PC-9 (cell line): ENCODE data around the gene SHISA9. TPM values are rescaled to one million over a fixed set of nuclear protein-coding genes. Genes with fewer than 3 reads are reported as not detected.

Experiments
- BruUV-seq: library from RNA; stranded (reverse); fragments of 400-500 nt; replicated peaks from 2 replicates; lab custom pipeline; 2021; lab: Mats Ljungman, UMichigan
- CTCF ChIA-PET: fragments of 300-600 bp; sonication (Branson Sonifier 250); formaldehyde crosslinking; loops from one replicate; lab custom pipeline; 2022; ENCODE audit warnings: antibody characterized with exemption; lab: Charles Lee
- POLR2A ChIA-PET: fragments of 300-600 bp; sonication (Branson Sonifier 250); formaldehyde crosslinking; loops from one replicate; lab custom pipeline; 2022; ENCODE audit warnings: antibody characterized with exemption; ENCODE audit not compliant: unreplicated experiment; lab: Charles Lee
- DNase-seq, 2 experiments: peaks; one replicate each; pipeline versions ENCODE4 v3.0.0 to v3.0.0-alpha.2; 2015 to 2022; ENCODE audit warnings: mixed read lengths in 1 of 2
- H2AFZ ChIP-seq: fragments of 200-600 bp; sonication (generic); 2 replicates; pipeline ENCODE4 v1.8.1; 2017; ENCODE audit warnings: antibody characterized with exemption
- H3F3A ChIP-seq: fragments of 200-600 bp; sonication (generic); 2 replicates; pipeline ENCODE4 v1.8.1; 2017; ENCODE audit warnings: antibody characterized with exemption, mild to moderate bottlenecking, low read depth; ENCODE audit not compliant: insufficient read depth
- H3K27ac ChIP-seq: fragments of 200-600 bp; sonication (generic); 2 replicates; pipeline ENCODE4 v1.6.1; 2016; ENCODE audit warnings: mixed run types
- H3K27me3 ChIP-seq: fragments of 200-600 bp; sonication (generic); 2 replicates; pipeline ENCODE4 v1.6.1; 2016; ENCODE audit warnings: low read depth, mixed run types; ENCODE audit not compliant: insufficient read depth
- H3K36me3 ChIP-seq: fragments of 200-600 bp; sonication (generic); 2 replicates; pipeline ENCODE4 v1.6.1; 2016; ENCODE audit warnings: low read depth, mixed run types
- H3K4me1 ChIP-seq: fragments of 200-600 bp; sonication (generic); replicated peaks from 2 replicates; pipeline ENCODE4 v1.6.1; 2016; ENCODE audit warnings: mixed run types; ENCODE audit not compliant: insufficient read depth
- H3K4me2 ChIP-seq: fragments of 200-600 bp; sonication (generic); 2 replicates; pipeline ENCODE4 v1.6.1; 2017; ENCODE audit warnings: mixed run types
- H3K4me3 ChIP-seq: fragments of 200-600 bp; sonication (generic); 2 replicates; pipeline ENCODE4 v1.6.1; 2016; ENCODE audit warnings: mixed run types
- H3K79me2 ChIP-seq: fragments of 200-600 bp; sonication (generic); 2 replicates; pipeline ENCODE4 v1.6.1; 2017; ENCODE audit warnings: low read depth, mixed run types
- H3K9me2 ChIP-seq: fragments of 200-600 bp; sonication (generic); 2 replicates; pipeline ENCODE4 v1.8.1; 2017; ENCODE audit warnings: mild to moderate bottlenecking; ENCODE audit not compliant: insufficient read depth
- H3K9me3 ChIP-seq: fragments of 200-600 bp; sonication (generic); 2 replicates; pipeline ENCODE4 v1.8.1; 2016; ENCODE audit warnings: low read depth; ENCODE audit not compliant: insufficient read depth
- H4K20me1 ChIP-seq: fragments of 200-600 bp; sonication (generic); 2 replicates; pipeline ENCODE4 v1.8.1; 2017; ENCODE audit not compliant: insufficient read depth
- EZH2 ChIP-seq: fragments of 200-600 bp; sonication (generic); IDR thresholded peaks from 2 replicates; pipeline ENCODE4 v1.8.0; 2017; ENCODE audit warnings: antibody characterized with exemption, low read depth
- intact Hi-C: fragments of 100-400 bp; cut with micrococcal nuclease; formaldehyde crosslinking; loops from one replicate; pipeline ENCODE4 v1.10.0; 2022; ENCODE audit not compliant: unreplicated experiment
- total RNA-seq: library from RNA; stranded (reverse); gene quantifications from 2 replicates; pipeline ENCODE4 v1.2.3, GENCODE V29; 2021
- TF ChIP-seq, protein P1 (sequence below): fragments of 200-600 bp; sonication (generic); conservative IDR thresholded peaks from 2 replicates; pipeline ENCODE4 v1.6.1; 2017; ENCODE audit warnings: mixed run types, antibody characterized with exemption, mild to moderate bottlenecking, moderate library complexity

Gene SHISA9
- total RNA-seq, 1 experiment from 2014 or later, result 80.5 TPM

GRCh38 chr16:13093661-13094060 is 192.3 kb downstream of the SHISA9 start:
- no peak overlapping the region for H3K4me3 ChIP-seq
- intact Hi-C loops, result no loop called here
- DNase-seq, result no peak
- no peak overlapping the region for H3K27ac ChIP-seq
- H4K20me1 ChIP-seq, result peaks cover 45% of the 10 kb centered on the region
- H3K4me2 ChIP-seq, result no peak overlapping the region
- TF ChIP-seq, protein P1, sequence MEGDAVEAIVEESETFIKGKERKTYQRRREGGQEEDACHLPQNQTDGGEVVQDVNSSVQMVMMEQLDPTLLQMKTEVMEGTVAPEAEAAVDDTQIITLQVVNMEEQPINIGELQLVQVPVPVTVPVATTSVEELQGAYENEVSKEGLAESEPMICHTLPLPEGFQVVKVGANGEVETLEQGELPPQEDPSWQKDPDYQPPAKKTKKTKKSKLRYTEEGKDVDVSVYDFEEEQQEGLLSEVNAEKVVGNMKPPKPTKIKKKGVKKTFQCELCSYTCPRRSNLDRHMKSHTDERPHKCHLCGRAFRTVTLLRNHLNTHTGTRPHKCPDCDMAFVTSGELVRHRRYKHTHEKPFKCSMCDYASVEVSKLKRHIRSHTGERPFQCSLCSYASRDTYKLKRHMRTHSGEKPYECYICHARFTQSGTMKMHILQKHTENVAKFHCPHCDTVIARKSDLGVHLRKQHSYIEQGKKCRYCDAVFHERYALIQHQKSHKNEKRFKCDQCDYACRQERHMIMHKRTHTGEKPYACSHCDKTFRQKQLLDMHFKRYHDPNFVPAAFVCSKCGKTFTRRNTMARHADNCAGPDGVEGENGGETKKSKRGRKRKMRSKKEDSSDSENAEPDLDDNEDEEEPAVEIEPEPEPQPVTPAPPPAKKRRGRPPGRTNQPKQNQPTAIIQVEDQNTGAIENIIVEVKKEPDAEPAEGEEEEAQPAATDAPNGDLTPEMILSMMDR, result no peak
- no peak for TF ChIP-seq EZH2
- POLR2A ChIA-PET, result interaction anchor here (0.8 kb wide), 1 partner anchor 170 kb away, joined by 4 read pairs; no protein-coding TSS in a partner anchor
- no peaks in the 10 kb centered on the region for H3K27me3 ChIP-seq
- BruUV-seq, result no TSS peak
- CTCF ChIA-PET, result no interaction called here
- peaks cover 18% of the 10 kb centered on the region; the same call in 1 of the 2 replicates for H3F3A ChIP-seq
- no peak overlapping the region for H2AFZ ChIP-seq
- peaks cover 81% of the 10 kb centered on the region for H3K79me2 ChIP-seq
- H3K4me1 ChIP-seq, result peaks cover 10% of the 10 kb centered on the region
- H3K36me3 ChIP-seq, result no peaks in the 10 kb centered on the region
- no peaks in the 10 kb centered on the region; the same call in 1 of the 2 replicates for H3K9me2 ChIP-seq
- peaks cover 11% of the 10 kb centered on the region; the same call in 1 of the 2 replicates for H3K9me3 ChIP-seq

DNA sequence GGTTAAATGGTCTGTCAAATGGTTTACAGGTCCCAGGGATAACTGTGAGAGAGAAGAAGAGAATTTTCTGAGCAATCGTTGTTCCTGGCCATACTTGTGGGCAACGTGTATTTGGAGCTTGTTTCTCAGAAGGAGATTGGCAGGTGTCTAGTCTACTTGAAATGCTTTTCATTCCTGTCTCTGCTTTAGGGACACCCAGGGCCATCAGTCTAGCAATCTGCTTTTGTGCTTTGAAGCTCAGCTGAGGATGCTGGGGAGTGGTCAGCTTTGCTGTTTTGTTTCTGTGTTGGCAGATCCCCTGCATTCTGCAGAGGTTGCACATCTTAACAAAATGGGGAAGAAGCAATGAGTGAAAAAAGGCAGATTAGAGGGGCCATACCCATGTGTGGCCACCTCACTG is 193.7 kb downstream of the SHISA9 start:
- intact Hi-C loops, result no loop called here
- no TSS peak for BruUV-seq
- Histone ChIP-seq H2AFZ (no peak overlapping the region), H3K4me1 (peaks cover 17% of the 10 kb centered on the region), H3K4me2 (no peak overlapping the region), H3K36me3 (no peaks in the 10 kb centered on the region), H3K27me3 (no peaks in the 10 kb centered on the region), H3K27ac (no peak overlapping the region), H3K4me3 (no peak overlapping the region), H3K9me3 (peaks cover 11% of the 10 kb centered on the region; the same call in 1 of the 2 replicates), H4K20me1 (peaks cover 54% of the 10 kb centered on the region), H3K79me2 (peaks cover 85% of the 10 kb centered on the region), H3F3A (peaks cover 25% of the 10 kb centered on the region; the same call in 1 of the 2 replicates), H3K9me2 (no peaks in the 10 kb centered on the region; the same call in 1 of the 2 replicates)
- DNase-seq, result no peak
- POLR2A ChIA-PET, result no interaction called here
- TF ChIP-seq EZH2, result no peak
- TF ChIP-seq, protein P1, result no peak
- CTCF ChIA-PET, result no interaction called here

GRCh38 chr16:13098536-13098935 is 197.1 kb downstream of the SHISA9 start:
- no peak for TF ChIP-seq EZH2
- TF ChIP-seq, protein P1, result no peak

More at GRCh38 chr16:13098536-13098935, 197.1 kb downstream of the SHISA9 start:
- CTCF ChIA-PET, result no interaction called here
- H3K9me2 ChIP-seq, result no peaks in the 10 kb centered on the region; the same call in 1 of the 2 replicates
- no peaks in the 10 kb centered on the region for H3K36me3 ChIP-seq
- 0 out of 2 replicates have a peak, but pooled peaks cover 2% of the 10 kb centered on the region for H3K9me3 ChIP-seq
- POLR2A ChIA-PET, result interaction anchor here (0.7 kb wide), 1 partner anchor 199 kb away, joined by 8 read pairs; no protein-coding TSS in a partner anchor
- peaks cover 32% of the 10 kb centered on the region; the same call in 1 of the 2 replicates for H3F3A ChIP-seq
- H3K27ac ChIP-seq, result peak overlapping the region; percentile 11
- no TSS peak for BruUV-seq
- peaks cover 53% of the 10 kb centered on the region for H4K20me1 ChIP-seq
- H3K79me2 ChIP-seq, result peaks cover 89% of the 10 kb centered on the region
- DNase-seq, result peak in 1 of 2 experiments; percentile 68
- H3K27me3 ChIP-seq, result no peaks in the 10 kb centered on the region
- intact Hi-C loops, result no loop called here
- peaks cover 17% of the 10 kb centered on the region for H3K4me1 ChIP-seq
- H3K4me3 ChIP-seq, result no peak overlapping the region
- no peak overlapping the region for H3K4me2 ChIP-seq
- no peak overlapping the region for H2AFZ ChIP-seq
